K562 (cell line): ENCODE data around the gene PIP5KL1. TPM values are rescaled to one million over a fixed set of nuclear protein-coding genes. Genes with fewer than 3 reads are reported as not detected.

ENCODE experiments used
- CBFA2T3 ChIP-seq: fragments of 450-650 bp; IDR thresholded peaks from 2 replicates; pipeline ENCODE4 v1.6.1; 2017
- CBX2 ChIP-seq: fragments of 200-600 bp; sonication (generic); IDR thresholded peaks from one replicate; pipeline ENCODE4 v1.6.1; 2012; ENCODE audit warnings: mild to moderate bottlenecking, low read length, inconsistent platforms; ENCODE audit not compliant: insufficient read depth, poor library complexity, severe bottlenecking
- CSDE1 ChIP-seq, 2 experiments: fragments of 450-650 bp; IDR thresholded peaks; 2 replicates each; pipeline ENCODE4 v1.6.1; 2016; ENCODE audit warnings: mild to moderate bottlenecking in 1 of 2
- EHMT2 ChIP-seq: fragments of 450-650 bp; IDR thresholded peaks from 2 replicates; pipeline ENCODE4 v1.6.1; 2018; ENCODE audit warnings: antibody characterized with exemption
- GTF2E2 ChIP-seq: fragments of 200-800 bp; sonication (Bioruptor generic); IDR thresholded peaks from 2 replicates; pipeline ENCODE4 v1.6.1; 2016; ENCODE audit warnings: missing genetic modification characterization, missing compliant biosample characterization
- IFI16 ChIP-seq: fragments of 250-450 bp; sonication (Bioruptor Pico); IDR thresholded peaks from 2 replicates; pipeline ENCODE4 v2.1.2; 2022; ENCODE audit warnings: mild to moderate bottlenecking, inconsistent platforms
- MAX ChIP-seq: sonication (generic); formaldehyde crosslinking; IDR thresholded peaks from 2 replicates; pipeline ENCODE4 v1.9.0; 2022; ENCODE audit warnings: mild to moderate bottlenecking, missing genetic modification reagents
- MYBL2 ChIP-seq, 2 experiments: fragments of 450-650 bp in 1 of 2; sonication (generic) in 1 of 2; formaldehyde crosslinking in 1 of 2; IDR thresholded peaks; 2 replicates each; pipeline versions ENCODE4 v1.6.1 to v1.8.1; 2017 to 2022; ENCODE audit warnings: borderline replicate concordance in 1 of 2, inconsistent platforms in 1 of 2, low read depth in 1 of 2, mild to moderate bottlenecking in 1 of 2, missing genetic modification reagents in 1 of 2, moderate library complexity in 1 of 2
- NFE2 ChIP-seq: IDR thresholded peaks from 2 replicates; pipeline ENCODE4 v1.6.1; 2014; ENCODE audit warnings: antibody characterized with exemption, low read depth
- NFRKB ChIP-seq: fragments of 450-650 bp; IDR thresholded peaks from 2 replicates; pipeline ENCODE4 v1.6.1; 2016; ENCODE audit warnings: low read depth
- RNF219 ChIP-seq: fragments of 250-450 bp; sonication (Bioruptor Pico); IDR thresholded peaks from 2 replicates; pipeline ENCODE4 v1.5.0; 2022; ENCODE audit warnings: mild to moderate bottlenecking
- SLC30A9 ChIP-seq: fragments of 250-450 bp; sonication (Bioruptor Pico); IDR thresholded peaks from 2 replicates; pipeline ENCODE4 v1.8.0; 2022; ENCODE audit warnings: mild to moderate bottlenecking, moderate library complexity
- TAF1 ChIP-seq: IDR thresholded peaks from 2 replicates; pipeline ENCODE4 v1.6.1; 2011; ENCODE audit warnings: mild to moderate bottlenecking, low read length, moderate library complexity; ENCODE audit not compliant: insufficient read depth, control insufficient read depth, severe bottlenecking; ENCODE audit errors: extremely low read depth
- TEAD4 ChIP-seq, 2 experiments: sonication (generic) in 1 of 2; formaldehyde crosslinking in 1 of 2; IDR thresholded peaks; 2 replicates each; pipeline versions ENCODE4 v1.6.1 to v1.8.0; 2012 to 2022; ENCODE audit warnings: borderline replicate concordance in 1 of 2, inconsistent platforms in 1 of 2, low read length in 1 of 2, mild to moderate bottlenecking in 1 of 2, missing genetic modification reagents in 1 of 2
- ZBTB11 ChIP-seq, 3 experiments: fragments of 200-800 bp in 1 of 3; fragments of 250-450 bp in 1 of 3; fragments of 450-650 bp in 1 of 3; sonication (Bioruptor Pico) in 1 of 3; sonication (Bioruptor generic) in 1 of 3; formaldehyde crosslinking in 1 of 3; IDR thresholded peaks; 2 replicates each; pipeline versions ENCODE4 v1.6.1 to v1.8.0; 2016 to 2022; ENCODE audit warnings: mild to moderate bottlenecking in 2 of 3, missing genetic modification characterization in 2 of 3, missing compliant biosample characterization in 1 of 3, moderate library complexity in 1 of 3
- ZKSCAN3 ChIP-seq: fragments of 250-450 bp; sonication (Bioruptor Pico); IDR thresholded peaks from 2 replicates; pipeline ENCODE4 v1.4.0; 2020
- ZNF175 ChIP-seq: fragments of 200-800 bp; sonication (Bioruptor generic); IDR thresholded peaks from 2 replicates; pipeline ENCODE4 v1.6.1; 2016; ENCODE audit warnings: low read depth, mild to moderate bottlenecking, missing genetic modification characterization, missing compliant biosample characterization
- ZNF217 ChIP-seq: sonication (generic); formaldehyde crosslinking; IDR thresholded peaks from 2 replicates; pipeline ENCODE4 v1.8.0; 2022; ENCODE audit warnings: mild to moderate bottlenecking, missing genetic modification reagents
- ZNF668 ChIP-seq: fragments of 250-450 bp; sonication (Bioruptor Pico); IDR thresholded peaks from 2 replicates; pipeline ENCODE4 v1.8.0; 2022; ENCODE audit warnings: mild to moderate bottlenecking, inconsistent platforms
- polyA plus RNA-seq, 8 experiments: library from polyadenylated mRNA; depleted of rRNA in 4 of 8; stranded (reverse) in 5 of 8; unstranded in 3 of 8; fragments of >200 nt; fragmentation: Nextera tagmentation in 2 of 8; fragmentation: Illumina TruSeq in 1 of 8; extraction: Ambion mirVana in 2 of 8; extraction: Trizol in 1 of 8; gene quantifications; 2 replicates each; pipeline versions ENCODE4 v1.2.1 to v1.2.3, GENCODE V29; 2011 to 2014; ENCODE audit warnings: inconsistent platforms in 1 of 8, missing spikeins in 1 of 8
- total RNA-seq, 7 experiments: library from RNA; depleted of rRNA in 6 of 7; stranded (reverse); fragments of >200 nt in 6 of 7; fragmentation: Illumina TruSeq in 2 of 7; extraction: Trizol in 2 of 7; gene quantifications; 2 replicates each; pipeline versions ENCODE4 v1.2.1 to v1.2.3, GENCODE V29; 2011 to 2021; ENCODE audit warnings: low replicate concordance in 1 of 7

Gene PIP5KL1
- total and polyA plus RNA-seq, 9 of the 15 experiments (the other 6 are each of a cell fraction or from before 2014, with no cell fraction given): 0.18 to 4.8 (median 1.2) TPM

- TF ChIP-seq SLC30A9 (CRISPR knock-in tag): no peak
- TF ChIP-seq CBFA2T3: no peak
- TF ChIP-seq ZBTB11 (CRISPR knock-in tag; IDR thresholded peaks at IDR 0.05): no peak
- TF ChIP-seq CSDE1 (IDR thresholded peaks at IDR 0.05): 0 out of 4 replicates have a peak, but pooled peaks of 1 of the 2 experiments have one; percentile 17
- TF ChIP-seq RNF219: no peak
- no peak for TF ChIP-seq CBX2
- no peak; the same call in 1 of the 2 replicates for TF ChIP-seq MAX
- TF ChIP-seq MYBL2 (IDR thresholded peaks at IDR 0.05; ENCODE audit: low read depth): no peak
- TF ChIP-seq MYBL2 (CRISPR knock-in tag; IDR thresholded peaks at IDR 0.05; ENCODE audit: borderline replicate concordance): no peak
- no peak for TF ChIP-seq ZNF217 (CRISPR knock-in tag)
- TF ChIP-seq ZKSCAN3 (CRISPR knock-in tag): no peak
- no peak for TF ChIP-seq TAF1
- TF ChIP-seq EHMT2: peak; percentile 45; the same call in 1 of the 2 replicates
- TF ChIP-seq TEAD4 (IDR thresholded peaks at IDR 0.05; ENCODE audit: low read length): peak; percentile 12; the same call in 1 of the 2 replicates
- TF ChIP-seq TEAD4 (CRISPR knock-in tag; IDR thresholded peaks at IDR 0.05; ENCODE audit: borderline replicate concordance): no peak
- TF ChIP-seq ZNF668 (CRISPR knock-in tag): no peak
- peak; percentile 73; the same call in 1 of the 2 replicates for TF ChIP-seq NFRKB
- TF ChIP-seq ZNF175 (CRISPR knock-in tag): no peak
- no peak for TF ChIP-seq NFE2
- TF ChIP-seq GTF2E2: no peak
- no peak for TF ChIP-seq IFI16 (CRISPR knock-in tag)
Observed at GRCh38 chr9:127931092-127931881, 710 bp upstream of the PIP5KL1 start (continued).
